Hepatocyte (in vitro differentiated cells): ENCODE data around the gene STAT5A. TPM values are rescaled to one million over a fixed set of nuclear protein-coding genes. Genes with fewer than 3 reads are reported as not detected.

Source experiments
- DNase-seq: peaks from one replicate; pipeline ENCODE4 v3.0.0-alpha.2; 2016; ENCODE audit warnings: low spot score
- H2AFZ ChIP-seq: fragments of 200-600 bp; sonication (generic); 2 replicates; pipeline ENCODE4 v1.6.0; 2016; ENCODE audit warnings: antibody characterized with exemption, mild to moderate bottlenecking
- H3K27ac ChIP-seq: fragments of 200-600 bp; sonication (generic); 2 replicates; pipeline ENCODE4 v1.5.1; 2016; ENCODE audit warnings: mild to moderate bottlenecking
- H3K27me3 ChIP-seq: fragments of 200-600 bp; sonication (generic); 2 replicates; pipeline ENCODE4 v1.6.1; 2016
- H3K36me3 ChIP-seq: fragments of 200-600 bp; sonication (generic); replicated peaks from 2 replicates; pipeline ENCODE4 v1.5.1; 2016; ENCODE audit warnings: low read depth; ENCODE audit not compliant: insufficient read depth
- H3K4me1 ChIP-seq: fragments of 200-600 bp; sonication (generic); 2 replicates; pipeline ENCODE4 v1.5.1; 2016; ENCODE audit warnings: mild to moderate bottlenecking, moderate library complexity; ENCODE audit not compliant: insufficient read depth
- H3K4me2 ChIP-seq: fragments of 200-600 bp; sonication (generic); 2 replicates; pipeline ENCODE4 v1.6.0; 2016
- H3K4me3 ChIP-seq: fragments of 200-600 bp; sonication (generic); 2 replicates; pipeline ENCODE4 v1.5.1; 2016; ENCODE audit warnings: mild to moderate bottlenecking
- H3K79me2 ChIP-seq: fragments of 200-600 bp; sonication (generic); 2 replicates; pipeline ENCODE4 v1.6.0; 2017; ENCODE audit warnings: mild to moderate bottlenecking
- H3K9me2 ChIP-seq: fragments of 200-600 bp; sonication (generic); replicated peaks from 2 replicates; pipeline ENCODE4 v1.6.0; 2017; ENCODE audit warnings: mild to moderate bottlenecking; ENCODE audit not compliant: insufficient read depth
- H3K9me3 ChIP-seq: fragments of 200-600 bp; sonication (generic); 2 replicates; pipeline ENCODE4 v1.5.1; 2016; ENCODE audit warnings: low read depth, mild to moderate bottlenecking
- H4K20me1 ChIP-seq: fragments of 200-600 bp; sonication (generic); 2 replicates; pipeline ENCODE4 v1.6.0; 2016; ENCODE audit warnings: mild to moderate bottlenecking; ENCODE audit not compliant: insufficient read depth, poor library complexity, severe bottlenecking
- CTCF ChIP-seq: fragments of 200-600 bp; sonication (generic); IDR thresholded peaks from 2 replicates; pipeline ENCODE4 v1.5.1; 2016; ENCODE audit warnings: antibody characterized with exemption, mild to moderate bottlenecking; ENCODE audit not compliant: poor library complexity
- EZH2 ChIP-seq: fragments of 200-600 bp; sonication (generic); IDR thresholded peaks from 2 replicates; pipeline ENCODE4 v1.6.1; 2016; ENCODE audit warnings: antibody characterized with exemption, mild to moderate bottlenecking, borderline replicate concordance
- EZH2phosphoT487 ChIP-seq: fragments of 200-600 bp; sonication (generic); IDR thresholded peaks from one replicate; pipeline ENCODE4 v1.6.1; 2018; ENCODE audit warnings: antibody characterized with exemption, mild to moderate bottlenecking, low read depth, moderate library complexity; ENCODE audit not compliant: unreplicated experiment, severe bottlenecking
- WGBS: methylation state at CpG from one replicate; pipeline ENCODE4 v1.1.6; 2016; ENCODE audit warnings: low lambda C conversion rate; ENCODE audit errors: missing lambda C conversion rate; 5-methylcytosine and 5-hydroxymethylcytosine counted together
- polyA plus RNA-seq: library from polyadenylated mRNA; unstranded; fragments of >200 nt; fragmentation: Nextera tagmentation; extraction: Ambion mirVana; gene quantifications from 2 replicates; pipeline ENCODE4 v1.2.1, GENCODE V29; 2016
- total RNA-seq: library from RNA; depleted of rRNA; stranded (reverse); fragments of >200 nt; gene quantifications from 2 replicates; pipeline ENCODE4 v1.2.3, GENCODE V29; 2014

Gene STAT5A
- total and polyA plus RNA-seq, 2 experiments from 2014 or later: 5.5 to 6.1 TPM

- no peak overlapping the region for H3K4me2 ChIP-seq
- no peaks in the 10 kb centered on the region for H3K36me3 ChIP-seq
- no peaks in the 10 kb centered on the region for H3K9me3 ChIP-seq
- H3K27ac ChIP-seq: no peak overlapping the region
- no peaks in the 10 kb centered on the region for H3K79me2 ChIP-seq
- no peaks in the 10 kb centered on the region for H3K9me2 ChIP-seq
- TF ChIP-seq CTCF (no peak), EZH2 (no peak), EZH2phosphoT487 (no peak)
- no peaks in the 10 kb centered on the region for H3K27me3 ChIP-seq
- no peaks in the 10 kb centered on the region for H4K20me1 ChIP-seq
- 90% methylated on average over 17 of the region's 18 CpGs for WGBS
- DNase-seq: no peak
- peaks cover 1% of the 10 kb centered on the region for H3K4me1 ChIP-seq
- H2AFZ ChIP-seq: no peak overlapping the region
- no peak overlapping the region for H3K4me3 ChIP-seq
These were observed 17.5 kb downstream of the STAT5A start for GRCh38 chr17:42305543-42306384.

- H3K27me3 ChIP-seq: no peaks in the 10 kb centered on the region
- no peaks in the 10 kb centered on the region for H3K79me2 ChIP-seq
- H2AFZ ChIP-seq: no peak overlapping the region
- DNase-seq: no peak
- H3K9me2 ChIP-seq: no peaks in the 10 kb centered on the region
- no peaks in the 10 kb centered on the region for H3K36me3 ChIP-seq
- H3K27ac ChIP-seq: no peak overlapping the region
- WGBS: 100% methylated on average over 5 of the region's 5 CpGs
- H3K4me2 ChIP-seq: no peak overlapping the region
- TF ChIP-seq EZH2: no peak
- no peak for TF ChIP-seq EZH2phosphoT487
- no peak for TF ChIP-seq CTCF
- no peak overlapping the region for H3K4me3 ChIP-seq
- H3K9me3 ChIP-seq: no peaks in the 10 kb centered on the region
- H4K20me1 ChIP-seq: no peaks in the 10 kb centered on the region
- H3K4me1 ChIP-seq: peaks cover 7% of the 10 kb centered on the region
These were observed 18.0 kb downstream of the STAT5A start for GRCh38 chr17:42306385-42306667.

- no peak for DNase-seq
- H3K27me3 ChIP-seq: no peaks in the 10 kb centered on the region
- 94% methylated on average over 16 of the region's 19 CpGs for WGBS
These were observed 19.1 kb downstream of the STAT5A start for GRCh38 chr17:42307362-42307927.

More at GRCh38 chr17:42307362-42307927, 19.1 kb downstream of the STAT5A start:
- Histone ChIP-seq H3K4me1 (peaks cover 16% of the 10 kb centered on the region), H3K4me2 (no peak overlapping the region), H3K9me2 (no peaks in the 10 kb centered on the region), H3K4me3 (no peak overlapping the region), H3K36me3 (no peaks in the 10 kb centered on the region), H3K9me3 (no peaks in the 10 kb centered on the region), H3K27ac (no peak overlapping the region), H3K79me2 (no peaks in the 10 kb centered on the region), H4K20me1 (no peaks in the 10 kb centered on the region), H2AFZ (no peak overlapping the region)
- TF ChIP-seq EZH2 (no peak), CTCF (no peak), EZH2phosphoT487 (no peak)
